T-cell (primary cell): Measurements from ENCODE around the gene CEP170B. TPM values are rescaled to one million over a fixed set of nuclear protein-coding genes. Genes with fewer than 3 reads are reported as not detected.

Experiments
- ATAC-seq, 4 experiments: fragments of 200-7000 bp in 3 of 4; fragments of 150-1000 bp in 1 of 4; cut with Tn5 transposase; replicated peaks in 1 of 4; 1 replicate in 3 of 4; 2 replicates in 1 of 4; pipeline ENCODE4 v1.10.0; 2021; ENCODE audit warnings: moderate library complexity in 3 of 4, mild to moderate bottlenecking in 2 of 4, moderate number of reproducible peaks in 1 of 4
- CTCF ChIA-PET, 2 donors: fragments of 300-600 bp; sonication (Branson Sonifier 250); formaldehyde crosslinking; loops; one replicate each; lab custom pipeline; 2022; ENCODE audit warnings: antibody characterized with exemption in 2 of 2; lab: Charles Lee
- POLR2A ChIA-PET, 2 donors: fragments of 300-600 bp; sonication (Branson Sonifier 250); formaldehyde crosslinking; loops; one replicate each; lab custom pipeline; 2022; ENCODE audit warnings: antibody characterized with exemption in 2 of 2; lab: Charles Lee
- DNase-seq, 35 experiments: peaks; one replicate each; pipeline versions ENCODE4 v3.0.0 to v3.0.0-alpha.2; 2013 to 2023
- H3K27ac ChIP-seq: one replicate; pipeline ENCODE4 v1.5.1; 2013; ENCODE audit warnings: low read length
- H3K27me3 ChIP-seq, 2 experiments: replicated peaks in 1 of 2; 1 replicate in 1 of 2; 2 replicates in 1 of 2; pipeline versions ENCODE4 v1.6.1 to v1.7.0; 2013; ENCODE audit warnings: low read length in 1 of 2, mixed read lengths in 1 of 2; ENCODE audit not compliant: control insufficient read depth in 2 of 2, insufficient read depth in 2 of 2; ENCODE audit errors: extremely low read depth in 1 of 2
- H3K36me3 ChIP-seq, 2 donors: 1 replicate in 1 of 2; 2 replicates in 1 of 2; pipeline versions ENCODE4 v1.6.1 to v1.7.0; 2013; ENCODE audit warnings: low read length in 1 of 2; ENCODE audit not compliant: control insufficient read depth in 2 of 2, insufficient read depth in 1 of 2; ENCODE audit errors: extremely low read depth in 1 of 2
- H3K4me1 ChIP-seq, 2 experiments: 1 replicate in 1 of 2; 2 replicates in 1 of 2; pipeline versions ENCODE4 v1.6.1 to v1.7.0; 2013; ENCODE audit warnings: low read length in 2 of 2, mixed read lengths in 1 of 2; ENCODE audit not compliant: insufficient read depth in 2 of 2, control insufficient read depth in 1 of 2; ENCODE audit errors: extremely low read depth in 1 of 2
- H3K4me3 ChIP-seq, 2 donors: 1 replicate in 1 of 2; 2 replicates in 1 of 2; pipeline versions ENCODE4 v1.5.1 to v1.7.0; 2013; ENCODE audit warnings: mild to moderate bottlenecking in 2 of 2, low read length in 1 of 2, moderate library complexity in 1 of 2; ENCODE audit not compliant: control insufficient read depth in 1 of 2; ENCODE audit errors: extremely low read depth in 1 of 2
- H3K9me3 ChIP-seq: 2 replicates; pipeline ENCODE4 v1.7.0; 2013
- H3K27ac Mint-ChIP-seq, 2 donors: one replicate each; pipeline ENCODE4 v1.8.0; 2020 to 2021; ENCODE audit warnings: mild to moderate bottlenecking in 2 of 2, mixed read lengths in 2 of 2
- H3K27me3 Mint-ChIP-seq, 2 donors: one replicate each; pipeline ENCODE4 v1.8.0; 2021 to 2022; ENCODE audit warnings: mixed read lengths in 2 of 2
- H3K36me3 Mint-ChIP-seq: one replicate; pipeline ENCODE4 v1.8.0; 2021; ENCODE audit warnings: mixed read lengths
- H3K4me1 Mint-ChIP-seq, 3 donors: one replicate each; pipeline ENCODE4 v1.8.0; 2020 to 2022; ENCODE audit warnings: mixed read lengths in 3 of 3, mild to moderate bottlenecking in 1 of 3
- H3K4me3 Mint-ChIP-seq, 3 donors: one replicate each; pipeline ENCODE4 v1.8.0; 2020 to 2022; ENCODE audit warnings: mild to moderate bottlenecking in 3 of 3, mixed read lengths in 3 of 3, moderate library complexity in 3 of 3
- H3K9me3 Mint-ChIP-seq, 3 donors: one replicate each; pipeline ENCODE4 v1.8.0; 2020 to 2022; ENCODE audit warnings: mixed read lengths in 3 of 3
- WGBS: methylation state at CpG from one replicate; pipeline ENCODE4 v1.1.5; 2013; ENCODE audit warnings: missing lambda C conversion rate; ENCODE audit not compliant: insufficient coverage; 5-methylcytosine and 5-hydroxymethylcytosine counted together
- total RNA-seq, 35 experiments: library from RNA in 6 of 35; stranded (reverse) in 6 of 35; fragments of 120-200 nt in 1 of 35; gene quantifications; one replicate each; pipeline versions ENCODE4 v1.2.1 to v1.2.4 and lab custom pipeline; 2013 to 2026

The CEP170B gene
- total RNA-seq, 5 donors from 2014 or later (not counting 1 experiment from before 2014, with no cell fraction given) = 2.8 to 11.2 (median 6.9) TPM

DNA sequence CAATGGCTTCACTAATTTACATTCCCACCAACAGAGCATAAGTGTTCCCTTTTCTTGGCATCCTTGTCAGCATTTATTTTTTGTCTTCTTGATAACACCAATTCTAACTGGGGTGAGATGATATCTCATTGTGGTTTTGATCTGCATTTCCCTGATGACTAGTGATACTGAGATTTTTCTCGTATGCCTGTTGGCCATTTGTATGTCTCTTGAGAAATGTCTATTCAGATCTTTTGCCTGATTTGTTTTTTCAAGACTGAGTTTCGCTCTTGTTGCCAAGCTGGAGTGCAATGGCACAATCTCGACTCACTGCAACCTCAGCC lies 54.9 kb downstream of the CEP170B start:
- Histone ChIP-seq H3K36me3 (no peaks in the 10 kb centered on the region), H3K4me3 (no peak overlapping the region), H3K9me3 (no peaks in the 10 kb centered on the region), H3K27me3 (peaks cover 0 to 15% of the 10 kb centered on the region in 2 experiments), H3K27ac (no peak overlapping the region), H3K4me1 (no peaks in the 10 kb centered on the region)
- Mint-ChIP-seq H3K9me3 (no peaks in the 10 kb centered on the region), H3K4me1 (no peaks in the 10 kb centered on the region), H3K27me3 (peaks cover 3 to 4% of the 10 kb centered on the region in 2 donors), H3K36me3 (no peaks in the 10 kb centered on the region), H3K27ac (no peak overlapping the region), H3K4me3 (no peak overlapping the region)
- CTCF ChIA-PET = no interaction called here
- POLR2A ChIA-PET = no interaction called here
- ATAC-seq = no peak
- DNase-seq = no peak
- WGBS = 50% methylated on average over 3 of the region's 3 CpGs

DNA sequence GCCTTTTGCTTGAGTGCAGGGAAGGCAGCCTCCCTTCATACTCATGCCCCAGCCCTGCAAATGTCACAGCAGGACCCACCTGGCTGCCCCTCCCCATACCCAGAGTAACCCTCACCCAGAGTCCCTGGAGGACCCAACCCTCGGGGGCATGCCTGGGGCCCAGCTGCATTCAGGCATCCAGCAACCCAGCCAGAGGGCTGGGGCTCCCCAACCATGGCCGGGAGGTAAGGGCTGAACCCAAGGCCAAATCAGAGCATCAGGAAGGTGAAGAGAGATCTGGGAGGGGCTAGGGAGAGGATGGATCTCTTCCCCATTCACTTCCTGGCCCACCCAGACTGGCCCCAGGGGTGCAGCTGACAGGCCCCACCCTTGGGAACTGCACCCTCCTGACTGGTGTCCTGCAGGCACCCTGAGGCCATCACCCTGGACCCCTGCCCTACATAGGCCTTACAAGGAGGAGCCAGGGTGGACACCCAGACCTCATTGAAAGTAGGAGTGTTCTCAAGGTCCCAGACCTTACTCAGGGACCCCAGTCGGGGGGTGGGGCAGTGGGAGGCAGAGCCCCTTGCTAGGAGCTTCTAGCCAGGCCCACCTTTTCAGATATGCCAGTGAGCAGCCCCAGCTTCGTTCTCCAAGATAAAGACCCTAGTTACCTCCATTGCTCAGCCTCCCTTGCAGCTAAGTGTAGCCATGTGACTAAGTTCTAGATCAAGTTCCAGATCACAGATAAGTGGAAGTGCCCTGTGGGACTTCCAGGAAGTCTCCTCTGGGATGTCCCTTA lies 58.8 kb downstream of the CEP170B start:
- H3K9me3 Mint-ChIP-seq = no peaks in the 10 kb centered on the region
- Histone ChIP-seq H3K9me3 (no peaks in the 10 kb centered on the region), H3K27ac (no peak overlapping the region), H3K4me3 (no peak overlapping the region), H3K27me3 (peaks cover 0 to 54% of the 10 kb centered on the region in 2 experiments), H3K4me1 (no peaks in the 10 kb centered on the region), H3K36me3 (no peaks in the 10 kb centered on the region)
- ChIA-PET CTCF (interaction anchor here in 1 of 2 donors (0.5 kb wide), 1 partner anchor 898 kb away, joined by 3 read pairs; no protein-coding TSS in a partner anchor), POLR2A (no interaction called here)
- H3K36me3 Mint-ChIP-seq = no peaks in the 10 kb centered on the region
- no peak overlapping the region for H3K27ac Mint-ChIP-seq
- ATAC-seq (no peak), DNase-seq (no peak)
- 62% methylated on average over 2 of the region's 4 CpGs for WGBS
- H3K4me1 Mint-ChIP-seq = no peaks in the 10 kb centered on the region
- H3K27me3 Mint-ChIP-seq = peaks cover 0 to 9% of the 10 kb centered on the region in 2 donors
- H3K4me3 Mint-ChIP-seq = no peak overlapping the region

DNA sequence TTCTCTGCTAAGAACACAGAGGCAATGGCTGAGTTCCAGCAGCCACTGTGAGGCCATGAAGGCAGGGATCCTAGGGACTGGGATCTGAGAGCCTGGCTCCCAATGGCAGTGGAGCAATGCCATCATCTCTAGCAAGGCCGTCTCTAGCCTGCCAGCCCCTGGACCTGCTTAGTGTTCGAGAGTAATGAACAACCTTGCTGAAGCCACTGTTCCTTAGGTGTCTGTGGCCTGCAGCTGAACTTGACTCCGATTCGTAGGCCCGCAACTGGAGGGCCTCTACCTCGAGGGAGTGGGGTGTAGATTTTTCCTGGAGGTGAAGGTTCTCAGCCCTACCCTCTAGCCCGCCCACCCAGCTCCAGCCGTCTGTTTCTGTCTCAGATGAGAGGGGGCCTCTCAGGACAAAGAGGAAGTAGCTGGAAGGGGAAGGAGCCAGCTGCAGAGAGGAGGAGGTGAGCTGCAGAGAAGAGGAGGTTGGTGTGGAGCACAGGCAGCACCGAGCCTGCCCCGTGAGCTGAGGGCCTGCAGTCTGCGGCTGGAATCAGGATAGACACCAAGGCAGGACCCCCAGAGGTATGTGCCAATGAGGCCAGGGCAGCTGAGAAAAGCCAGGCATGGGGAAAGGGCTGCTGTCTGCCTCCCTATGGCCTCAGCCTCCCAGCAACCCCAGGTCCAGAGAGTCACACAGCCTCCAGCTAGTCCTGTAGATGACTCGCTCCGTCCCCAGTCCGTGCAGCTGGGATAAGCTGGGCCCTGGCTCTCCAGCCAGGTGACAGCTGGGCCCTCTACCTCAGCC lies 59.5 kb downstream of the CEP170B start, which contains the start of gene PLD4:
PLD4 (plus strand) TSS at position 459 of the 793 bp plus-strand sequence. CDS start 2,262 bp downstream, outside the sequence.
- H3K9me3 Mint-ChIP-seq = no peaks in the 10 kb centered on the region
- Histone ChIP-seq H3K4me3 (no peak within 1 kb of the TSS), H3K36me3 (no peaks in the 10 kb centered on the region), H3K27me3 (peaks cover 0 to 62% of the 10 kb centered on the region in 2 experiments), H3K9me3 (no peaks in the 10 kb centered on the region), H3K27ac (no peak within 1 kb of the TSS), H3K4me1 (no peaks in the 10 kb centered on the region)
- H3K4me1 Mint-ChIP-seq = no peaks in the 10 kb centered on the region
- H3K27me3 Mint-ChIP-seq = peaks cover 0 to 7% of the 10 kb centered on the region in 2 donors
- no peak for ATAC-seq
- H3K36me3 Mint-ChIP-seq = no peaks in the 10 kb centered on the region
- ChIA-PET CTCF (interaction anchor here in 1 of 2 donors (0.5 kb wide), 1 partner anchor 897 kb away, joined by 3 read pairs; no protein-coding TSS in a partner anchor), POLR2A (no interaction called here)
- no peak for DNase-seq
- no peak within 1 kb of the TSS for H3K4me3 Mint-ChIP-seq
- WGBS = 61% methylated on average over 8 of the region's 14 CpGs
- H3K27ac Mint-ChIP-seq = no peak within 1 kb of the TSS

DNA sequence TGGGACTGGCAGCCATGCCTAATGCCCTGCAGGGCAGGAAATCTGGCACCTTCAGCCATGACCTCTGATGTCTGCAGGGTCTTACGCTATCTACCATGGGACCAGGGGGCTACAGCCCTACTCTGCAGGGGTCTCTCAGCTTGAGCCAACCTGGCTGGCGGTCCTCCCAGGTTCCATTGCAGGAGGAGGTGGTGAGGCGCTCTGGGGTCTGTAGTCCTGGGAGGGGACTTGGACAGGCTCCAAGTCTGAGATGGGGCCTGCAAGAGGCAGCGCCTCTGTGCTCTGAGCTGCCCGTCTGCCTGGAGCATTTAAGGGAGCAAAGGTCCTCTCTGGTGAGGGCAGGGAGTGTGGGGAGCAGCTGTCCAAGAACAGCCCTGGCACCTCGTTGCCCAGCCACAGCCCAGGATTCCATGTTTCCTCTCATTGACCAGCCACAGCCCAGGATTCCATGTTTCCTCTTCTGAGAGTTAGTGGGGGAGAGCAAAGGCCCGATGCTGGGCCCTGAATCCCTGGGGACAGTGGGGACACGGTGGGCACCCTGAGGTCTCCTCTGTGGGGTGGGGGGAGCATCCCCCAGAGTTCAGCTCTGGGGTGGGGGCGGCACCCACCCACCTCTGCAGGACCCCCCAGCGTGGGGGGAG lies 60.3 kb downstream of the CEP170B start:
- Mint-ChIP-seq H3K4me1 (no peaks in the 10 kb centered on the region), H3K4me3 (no peak overlapping the region), H3K9me3 (no peaks in the 10 kb centered on the region), H3K27ac (no peak overlapping the region), H3K27me3 (peaks cover 0 to 7% of the 10 kb centered on the region in 2 donors), H3K36me3 (no peaks in the 10 kb centered on the region)
- DNase-seq (no peak), ATAC-seq (no peak)
- CTCF ChIA-PET = no interaction called here
- Histone ChIP-seq H3K4me1 (no peaks in the 10 kb centered on the region), H3K27me3 (peaks cover 0 to 62% of the 10 kb centered on the region in 2 experiments), H3K27ac (no peak overlapping the region), H3K36me3 (no peaks in the 10 kb centered on the region), H3K4me3 (no peak overlapping the region), H3K9me3 (no peaks in the 10 kb centered on the region)
- POLR2A ChIA-PET = interaction anchor here in 1 of 2 donors (0.6 kb wide), 1 partner anchor 48 kb away, joined by 5 read pairs; no protein-coding TSS in a partner anchor
- 65% methylated on average over 7 of the region's 10 CpGs for WGBS

DNA sequence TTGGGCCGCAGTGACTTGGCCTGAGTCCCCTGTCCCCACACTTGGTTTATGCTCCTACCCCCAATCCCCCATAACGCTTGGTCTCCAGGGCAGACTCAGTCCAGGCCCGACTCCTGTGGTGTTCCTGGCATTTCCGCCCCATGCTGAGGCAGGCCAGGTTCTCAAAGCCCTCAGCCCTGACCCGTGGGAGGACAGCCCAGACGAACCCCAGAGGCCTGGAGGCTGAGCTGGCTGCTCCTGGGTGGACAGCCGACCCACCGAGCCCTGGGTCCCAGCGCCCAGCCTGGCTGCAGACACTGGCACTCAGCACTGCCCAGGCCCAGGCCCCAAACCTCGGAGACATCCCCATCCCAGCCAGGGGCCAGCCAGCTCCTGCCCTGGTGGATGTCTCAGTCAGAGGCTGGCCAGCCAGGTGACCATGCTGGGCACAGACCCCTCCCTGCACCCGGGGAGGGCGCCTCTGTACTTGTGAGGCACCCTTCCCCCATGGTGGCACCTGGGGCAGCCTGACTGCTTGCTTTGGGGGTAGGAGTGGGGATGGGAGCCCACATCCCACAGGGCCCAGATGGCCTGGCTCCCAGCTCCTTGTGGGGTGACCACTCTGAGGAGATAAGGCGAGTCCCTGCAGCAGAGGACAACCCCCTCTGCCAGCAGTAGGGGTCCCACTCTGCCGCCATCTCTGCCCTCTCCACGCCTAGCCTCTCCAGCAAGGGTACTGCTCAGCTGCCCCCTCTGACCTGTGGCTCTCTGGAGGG lies 61.0 kb downstream of the CEP170B start:
- ChIA-PET CTCF (no interaction called here), POLR2A (no interaction called here)
- H3K4me3 Mint-ChIP-seq = no peak overlapping the region
- H3K36me3 Mint-ChIP-seq = no peaks in the 10 kb centered on the region
- Histone ChIP-seq H3K27me3 (peaks cover 0 to 62% of the 10 kb centered on the region in 2 experiments), H3K4me3 (no peak overlapping the region), H3K4me1 (no peaks in the 10 kb centered on the region), H3K9me3 (no peaks in the 10 kb centered on the region), H3K36me3 (no peaks in the 10 kb centered on the region), H3K27ac (no peak overlapping the region)
- H3K9me3 Mint-ChIP-seq = no peaks in the 10 kb centered on the region
- H3K27ac Mint-ChIP-seq = no peak overlapping the region
- H3K27me3 Mint-ChIP-seq = peaks cover 0 to 7% of the 10 kb centered on the region in 2 donors
- DNase-seq = no peak
- WGBS = 64% methylated on average over 13 of the region's 15 CpGs
- no peaks in the 10 kb centered on the region for H3K4me1 Mint-ChIP-seq
- ATAC-seq = peak in 1 of 4 experiments; percentile 14
